ENCODE measurements around the gene ADAM12.

DNA sequence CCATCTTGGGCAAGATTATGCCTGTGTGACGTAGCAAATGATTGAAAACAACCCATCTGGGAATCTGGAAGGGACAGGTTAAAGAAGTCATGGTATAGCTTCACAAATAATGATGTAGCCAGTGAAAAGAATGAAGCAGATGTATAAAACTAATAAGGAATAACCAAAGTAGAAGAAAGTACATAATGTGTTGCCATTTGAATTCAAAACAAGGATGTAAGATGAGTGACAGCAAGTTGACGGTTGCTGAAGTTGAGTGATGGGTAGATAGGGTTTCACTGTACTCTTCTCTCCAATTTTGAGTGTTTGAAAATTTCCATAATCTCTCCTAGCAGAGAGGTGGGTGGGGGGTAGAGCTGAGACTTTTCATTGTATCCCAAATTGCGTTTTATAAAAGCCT lies 358.3 kb downstream of the ADAM12 start:
- TF ChIP-seq, protein P1, sequence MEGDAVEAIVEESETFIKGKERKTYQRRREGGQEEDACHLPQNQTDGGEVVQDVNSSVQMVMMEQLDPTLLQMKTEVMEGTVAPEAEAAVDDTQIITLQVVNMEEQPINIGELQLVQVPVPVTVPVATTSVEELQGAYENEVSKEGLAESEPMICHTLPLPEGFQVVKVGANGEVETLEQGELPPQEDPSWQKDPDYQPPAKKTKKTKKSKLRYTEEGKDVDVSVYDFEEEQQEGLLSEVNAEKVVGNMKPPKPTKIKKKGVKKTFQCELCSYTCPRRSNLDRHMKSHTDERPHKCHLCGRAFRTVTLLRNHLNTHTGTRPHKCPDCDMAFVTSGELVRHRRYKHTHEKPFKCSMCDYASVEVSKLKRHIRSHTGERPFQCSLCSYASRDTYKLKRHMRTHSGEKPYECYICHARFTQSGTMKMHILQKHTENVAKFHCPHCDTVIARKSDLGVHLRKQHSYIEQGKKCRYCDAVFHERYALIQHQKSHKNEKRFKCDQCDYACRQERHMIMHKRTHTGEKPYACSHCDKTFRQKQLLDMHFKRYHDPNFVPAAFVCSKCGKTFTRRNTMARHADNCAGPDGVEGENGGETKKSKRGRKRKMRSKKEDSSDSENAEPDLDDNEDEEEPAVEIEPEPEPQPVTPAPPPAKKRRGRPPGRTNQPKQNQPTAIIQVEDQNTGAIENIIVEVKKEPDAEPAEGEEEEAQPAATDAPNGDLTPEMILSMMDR (IDR thresholded peaks at IDR 0.05): no peak
- TF ChIP-seq POLR2A (IDR thresholded peaks at IDR 0.05): no peak

All from adrenal gland (tissue), 5 donors.